ENCODE data around the gene MAP3K5. TPM values are rescaled to one million over a fixed set of nuclear protein-coding genes. Genes with fewer than 3 reads are reported as not detected.

The MAP3K5 gene
- total RNA-seq, 6 donors from 2014 or later = 26.4 to 45.1 (median 41.8) TPM

GRCh38 chr6:136550330-136551071, 241.8 kb downstream of the MAP3K5 start, which contains the start of gene MAP7:
Gene MAP7, minus strand, starts transcription at chr6:136550422. Its CDS starts 14 bp downstream, at chr6:136550408.
- WGBS, 2 donors = 5 to 6% methylated on average over 19 to 25 of the region's 79 CpGs
- peak; percentile 89 to 97 for ATAC-seq (ENCODE audit: low FRiP score in 2 of 2)

DNA sequence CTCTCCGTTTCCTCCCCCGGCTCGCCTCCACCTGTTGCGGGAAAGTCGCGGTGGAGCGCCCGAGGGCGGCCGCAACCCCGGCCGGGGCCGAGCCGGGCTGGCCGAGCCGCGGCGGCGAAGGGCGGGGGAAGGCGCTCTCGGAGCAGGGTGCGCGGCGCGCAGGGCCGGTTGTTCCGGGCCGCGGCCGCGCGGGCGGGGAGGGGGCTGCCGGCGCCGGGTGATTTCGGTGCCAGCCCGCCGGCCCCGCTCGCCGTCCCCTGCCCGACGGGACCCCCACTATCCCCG, 242.3 kb downstream of the MAP3K5 start:
- ATAC-seq (ENCODE audit: low FRiP score in 2 of 2) = peak; percentile 58 to 90
- no peaks in the 10 kb centered on the region for H3K9me3 ChIP-seq
- peaks cover 0 to 13% (median 2%) of the 10 kb centered on the region in 4 donors for H3K27me3 ChIP-seq
- WGBS, 2 donors = 0% methylated on average over 3 of the region's 46 CpGs; no CpG with 5 or more reads in 1 of the 2 donors
- H3K4me1 ChIP-seq = peaks cover 17 to 23% (median 18%) of the 10 kb centered on the region in 4 donors
- no peaks in the 10 kb centered on the region for H3K36me3 ChIP-seq
- no peak for DNase-seq
- TF ChIP-seq POLR2AphosphoS5 (IDR thresholded peaks at IDR 0.05) = no peak
- TF ChIP-seq POLR2A (IDR thresholded peaks at IDR 0.05) = peak in 1 of 4 donors; percentile 40
- H3K4me3 ChIP-seq = peak overlapping the region; percentile 59 to 81 (median 79)
- peak overlapping the region; percentile 71 to 81 (median 80) for H3K27ac ChIP-seq

More at GRCh38 chr6:136550330-136551071, 241.8 kb downstream of the MAP3K5 start, which contains the start of gene MAP7:
- no peaks in the 10 kb centered on the region for H3K9me3 ChIP-seq
- H3K4me3 ChIP-seq = peak within 1 kb of the TSS; percentile 59 to 81 (median 79)
- TF ChIP-seq EP300 (IDR thresholded peaks at IDR 0.05) (no peak), POLR2A (IDR thresholded peaks at IDR 0.05) (peak in 1 of 4 donors; percentile 69), POLR2AphosphoS5 (IDR thresholded peaks at IDR 0.05) (peak in 1 of 2 donors; percentile 25)
- TF ChIP-seq, protein P1, sequence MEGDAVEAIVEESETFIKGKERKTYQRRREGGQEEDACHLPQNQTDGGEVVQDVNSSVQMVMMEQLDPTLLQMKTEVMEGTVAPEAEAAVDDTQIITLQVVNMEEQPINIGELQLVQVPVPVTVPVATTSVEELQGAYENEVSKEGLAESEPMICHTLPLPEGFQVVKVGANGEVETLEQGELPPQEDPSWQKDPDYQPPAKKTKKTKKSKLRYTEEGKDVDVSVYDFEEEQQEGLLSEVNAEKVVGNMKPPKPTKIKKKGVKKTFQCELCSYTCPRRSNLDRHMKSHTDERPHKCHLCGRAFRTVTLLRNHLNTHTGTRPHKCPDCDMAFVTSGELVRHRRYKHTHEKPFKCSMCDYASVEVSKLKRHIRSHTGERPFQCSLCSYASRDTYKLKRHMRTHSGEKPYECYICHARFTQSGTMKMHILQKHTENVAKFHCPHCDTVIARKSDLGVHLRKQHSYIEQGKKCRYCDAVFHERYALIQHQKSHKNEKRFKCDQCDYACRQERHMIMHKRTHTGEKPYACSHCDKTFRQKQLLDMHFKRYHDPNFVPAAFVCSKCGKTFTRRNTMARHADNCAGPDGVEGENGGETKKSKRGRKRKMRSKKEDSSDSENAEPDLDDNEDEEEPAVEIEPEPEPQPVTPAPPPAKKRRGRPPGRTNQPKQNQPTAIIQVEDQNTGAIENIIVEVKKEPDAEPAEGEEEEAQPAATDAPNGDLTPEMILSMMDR (IDR thresholded peaks at IDR 0.05) = peak; percentile 73 to 99 (median 98)
- peaks cover 17 to 23% (median 18%) of the 10 kb centered on the region in 4 donors for H3K4me1 ChIP-seq
- H3K36me3 ChIP-seq = peaks cover 0 to 3% (median under 1%) of the 10 kb centered on the region in 4 donors
- peaks cover 0 to 13% (median 2%) of the 10 kb centered on the region in 4 donors for H3K27me3 ChIP-seq
- H3K27ac ChIP-seq = peak within 1 kb of the TSS; percentile 71 to 81 (median 80)
- DNase-seq = peak; percentile 87 to 96

DNA sequence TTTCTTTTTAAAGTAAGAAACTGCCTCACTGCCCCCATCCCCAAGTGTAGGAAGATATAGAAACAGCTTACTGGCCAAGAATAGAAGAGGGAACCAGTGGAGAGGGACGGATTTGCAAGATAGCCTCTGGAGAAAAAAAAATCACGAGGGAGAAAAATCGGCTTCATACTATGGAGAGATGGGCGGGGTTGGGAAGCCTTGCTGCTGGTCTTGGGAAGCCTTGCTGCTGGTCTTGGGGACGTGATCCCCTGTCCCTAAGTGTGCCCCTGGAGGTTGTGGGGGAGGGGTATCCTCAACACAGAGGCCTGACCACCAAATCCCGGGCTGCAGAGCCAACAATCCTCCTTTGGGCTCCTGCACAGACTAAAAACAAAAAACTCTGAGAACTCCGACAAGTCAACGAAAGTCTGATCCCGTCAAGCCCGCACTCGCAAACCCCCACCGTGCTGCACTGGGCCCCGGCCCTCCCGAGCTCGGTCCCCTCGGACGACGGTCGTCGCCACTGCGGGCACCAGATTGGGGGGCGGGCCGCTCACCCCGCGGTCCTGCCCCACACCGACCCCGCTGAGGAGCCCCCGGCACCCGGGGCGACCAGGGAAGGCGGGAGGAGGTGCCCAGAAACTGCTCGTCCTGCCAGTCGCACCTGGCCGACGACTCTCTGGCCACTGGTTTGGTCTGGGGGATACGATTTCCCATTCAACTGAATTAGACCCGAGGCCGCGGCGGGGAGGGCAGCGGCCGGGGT, 242.8 kb downstream of the MAP3K5 start:
- ATAC-seq (ENCODE audit: low FRiP score in 2 of 2) = peak; percentile 15 to 39

GRCh38 chr6:136548582-136549299, 243.5 kb downstream of the MAP3K5 start:
- DNase-seq = no peak
- TF ChIP-seq, protein P1 (IDR thresholded peaks at IDR 0.05) = no peak
- TF ChIP-seq POLR2AphosphoS5 (IDR thresholded peaks at IDR 0.05) = no peak
- TF ChIP-seq EP300 (IDR thresholded peaks at IDR 0.05) = no peak
- no peak for TF ChIP-seq POLR2A (IDR thresholded peaks at IDR 0.05)
- Histone ChIP-seq H3K36me3 (no peaks in the 10 kb centered on the region), H3K27ac (no peak overlapping the region), H3K27me3 (peaks cover 0 to 13% (median 2%) of the 10 kb centered on the region in 4 donors), H3K4me3 (peak overlapping the region in 3 of 4 donors; percentile 78 to 81 (median 80)), H3K9me3 (no peaks in the 10 kb centered on the region), H3K4me1 (peaks cover 17 to 23% (median 18%) of the 10 kb centered on the region in 4 donors)
- WGBS, 2 donors = 53 to 61% methylated on average over 14 of the region's 14 CpGs
- no peak for ATAC-seq (ENCODE audit: low FRiP score in 2 of 2)

More for the DNA sequence above, 242.8 kb downstream of the MAP3K5 start:
- Histone ChIP-seq H3K9me3 (no peaks in the 10 kb centered on the region), H3K27ac (peak overlapping the region; percentile 71 to 81 (median 80)), H3K4me3 (peak overlapping the region; percentile 59 to 81 (median 79)), H3K4me1 (peaks cover 17 to 23% (median 18%) of the 10 kb centered on the region in 4 donors), H3K36me3 (no peaks in the 10 kb centered on the region), H3K27me3 (peaks cover 0 to 13% (median 2%) of the 10 kb centered on the region in 4 donors)
- TF ChIP-seq EP300 (IDR thresholded peaks at IDR 0.05) (no peak), POLR2AphosphoS5 (IDR thresholded peaks at IDR 0.05) (no peak)
- DNase-seq = peak; percentile 40 to 87
- WGBS, 2 donors = 5% methylated on average over 16 to 40 of the region's 42 CpGs

- H3K27ac ChIP-seq = no peak overlapping the region
- TF ChIP-seq EP300 (IDR thresholded peaks at IDR 0.05) (no peak), POLR2A (IDR thresholded peaks at IDR 0.05) (no peak), POLR2AphosphoS5 (IDR thresholded peaks at IDR 0.05) (no peak)
- TF ChIP-seq, protein P1 (IDR thresholded peaks at IDR 0.05) = no peak
- 71 to 85% methylated on average over 1 of the region's 1 CpG for WGBS, 2 donors
- ATAC-seq (ENCODE audit: low FRiP score in 2 of 2) (no peak), DNase-seq (no peak)
- peaks cover 17 to 23% (median 18%) of the 10 kb centered on the region in 4 donors for H3K4me1 ChIP-seq
- peaks cover 0 to 13% (median 2%) of the 10 kb centered on the region in 4 donors for H3K27me3 ChIP-seq
- H3K9me3 ChIP-seq = no peaks in the 10 kb centered on the region
- H3K36me3 ChIP-seq = no peaks in the 10 kb centered on the region
- no peak overlapping the region for H3K4me3 ChIP-seq
Measured at GRCh38 chr6:136547871-136548270, 244.4 kb downstream of the MAP3K5 start.
